Measurements from ENCODE around the gene RPL18A. TPM values are rescaled to one million over a fixed set of nuclear protein-coding genes. Genes with fewer than 3 reads are reported as not detected.
A peak's percentile ranks its signal among the peaks of the same experiment; 100 is the strongest.

RPL18A gene
- total RNA-seq, 1 experiment from 2014 or later: 2,241 TPM

DNA sequence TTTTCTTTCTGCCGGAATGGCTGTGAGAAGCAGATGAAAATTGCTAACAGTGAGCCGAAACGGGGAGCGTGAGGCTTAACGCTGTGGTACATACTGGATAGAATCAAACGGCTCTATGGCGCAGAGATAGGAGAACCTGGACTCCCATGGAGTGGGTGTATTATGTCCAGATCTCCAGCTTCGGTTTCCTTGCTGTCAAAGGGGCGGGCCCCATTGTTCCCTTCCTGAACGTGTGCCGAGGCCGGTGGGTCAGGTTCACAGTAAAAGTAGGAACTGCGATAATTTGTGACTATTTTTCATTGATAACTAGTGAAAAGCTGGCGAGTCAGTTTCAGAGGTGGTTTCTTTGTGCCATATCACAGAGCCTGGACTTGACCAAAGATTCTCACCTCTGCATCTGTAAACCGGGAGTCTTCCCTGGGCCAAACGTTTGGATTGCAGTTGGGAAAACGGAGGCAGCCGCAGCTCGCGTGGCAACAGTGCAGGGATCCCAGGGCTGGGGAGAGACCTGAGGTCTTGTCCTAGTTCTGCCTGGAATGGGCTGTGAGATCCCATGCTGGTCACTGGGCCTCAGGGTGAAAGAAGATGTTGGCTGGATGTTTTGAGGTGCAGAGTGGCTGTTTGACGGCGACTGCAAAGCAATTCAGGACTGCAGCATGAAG lies 752 bp downstream of the RPL18A start:
- no peaks in the 10 kb centered on the region for H3K9me2 ChIP-seq (replicated peaks; ENCODE audit: low read length)
- H4K20me1 ChIP-seq (ENCODE audit: low read length): peaks cover 50% of the 10 kb centered on the region
- H3K9ac ChIP-seq (ENCODE audit: low read length): peak overlapping the region; percentile 98
- H3F3A ChIP-seq (ENCODE audit: low read length, unreplicated experiment): peaks cover 35% of the 10 kb centered on the region
- TF ChIP-seq EZH2 (IDR thresholded peaks at IDR 0.05; ENCODE audit: low read length, unreplicated experiment): no peak
- TF ChIP-seq EZH2phosphoT487 (IDR thresholded peaks at IDR 0.05; ENCODE audit: borderline replicate concordance, low read length): no peak
- peak overlapping the region; percentile 100 for H3K4me2 ChIP-seq (ENCODE audit: low read length)
- H3K36me3 ChIP-seq (ENCODE audit: low read depth, low read length): peaks cover 47% of the 10 kb centered on the region
- ATAC-seq (no peak), DNase-seq (no peak)
- peak overlapping the region; percentile 87 for H3K4me3 ChIP-seq (ENCODE audit: low read length)
- no peaks in the 10 kb centered on the region for H3K9me3 ChIP-seq (ENCODE audit: low read length)
- peaks cover 19% of the 10 kb centered on the region for H3K4me1 ChIP-seq (ENCODE audit: insufficient read depth, low read length)
- H3K79me2 ChIP-seq (ENCODE audit: low read length): peaks cover 30% of the 10 kb centered on the region
- CTCF ChIA-PET: interaction anchor here (0.7 kb wide), 1 partner anchor 72 kb away, joined by 3 read pairs; no protein-coding TSS in a partner anchor
- H2AFZ ChIP-seq (ENCODE audit: low read length): no peak overlapping the region
- TSS peak; percentile 61 for BruUV-seq (replicated peaks)
- H3K27ac ChIP-seq (ENCODE audit: low read length): peak overlapping the region; percentile 43
- POLR2A ChIA-PET (ENCODE audit: unreplicated experiment): interaction anchor here (0.6 kb wide), 1 partner anchor 141 kb away, joined by 3 read pairs; no protein-coding TSS in a partner anchor
- intact Hi-C loops (cut with micrococcal nuclease): no loop called here
- H3K27me3 ChIP-seq (ENCODE audit: low read length): no peaks in the 10 kb centered on the region

DNA sequence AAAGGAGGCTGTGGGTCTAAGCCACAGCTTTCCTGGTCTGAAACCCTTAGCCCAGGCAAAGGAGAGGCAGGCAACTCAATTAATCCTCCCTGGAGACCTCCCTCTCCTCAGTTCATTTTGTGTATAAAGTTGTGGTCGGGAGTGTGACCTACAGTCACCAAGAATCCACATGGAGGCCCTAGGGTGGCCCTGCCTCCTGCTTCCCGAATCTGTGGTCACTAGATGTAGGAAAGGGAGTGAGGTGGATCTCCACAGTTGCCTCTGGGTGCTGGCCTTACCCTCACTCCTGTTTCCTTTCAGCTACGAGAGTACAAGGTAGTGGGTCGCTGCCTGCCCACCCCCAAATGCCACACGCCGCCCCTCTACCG lies 1.3 kb downstream of the RPL18A start:
- no peak for ATAC-seq
- no peak for DNase-seq
- Histone ChIP-seq H3K27ac (ENCODE audit: low read length) (peak overlapping the region; percentile 43; the same call in 1 of the 2 replicates), H3K9me2 (replicated peaks; ENCODE audit: low read length) (no peaks in the 10 kb centered on the region), H3K9me3 (ENCODE audit: low read length) (no peaks in the 10 kb centered on the region), H3K36me3 (ENCODE audit: low read depth, low read length) (peaks cover 47% of the 10 kb centered on the region), H3K4me3 (ENCODE audit: low read length) (peak overlapping the region; percentile 87), H3K4me1 (ENCODE audit: insufficient read depth, low read length) (peaks cover 24% of the 10 kb centered on the region), H2AFZ (ENCODE audit: low read length) (no peak overlapping the region), H3F3A (ENCODE audit: low read length, unreplicated experiment) (peaks cover 39% of the 10 kb centered on the region), H3K27me3 (ENCODE audit: low read length) (no peaks in the 10 kb centered on the region), H4K20me1 (ENCODE audit: low read length) (peaks cover 50% of the 10 kb centered on the region), H3K9ac (ENCODE audit: low read length) (peak overlapping the region; percentile 98), H3K4me2 (ENCODE audit: low read length) (peak overlapping the region; percentile 100), H3K79me2 (ENCODE audit: low read length) (peaks cover 30% of the 10 kb centered on the region)
- POLR2A ChIA-PET (ENCODE audit: unreplicated experiment): interaction anchor here (0.6 kb wide), 1 partner anchor 140 kb away, joined by 3 read pairs; no protein-coding TSS in a partner anchor
- BruUV-seq (replicated peaks): no TSS peak
- CTCF ChIA-PET: interaction anchor here (0.7 kb wide), 1 partner anchor 71 kb away, joined by 3 read pairs; no protein-coding TSS in a partner anchor
- intact Hi-C loops (cut with micrococcal nuclease): no loop called here
- TF ChIP-seq EZH2phosphoT487 (IDR thresholded peaks at IDR 0.05; ENCODE audit: borderline replicate concordance, low read length) (no peak), EZH2 (IDR thresholded peaks at IDR 0.05; ENCODE audit: low read length, unreplicated experiment) (no peak)
- TF ChIP-seq, protein P1, sequence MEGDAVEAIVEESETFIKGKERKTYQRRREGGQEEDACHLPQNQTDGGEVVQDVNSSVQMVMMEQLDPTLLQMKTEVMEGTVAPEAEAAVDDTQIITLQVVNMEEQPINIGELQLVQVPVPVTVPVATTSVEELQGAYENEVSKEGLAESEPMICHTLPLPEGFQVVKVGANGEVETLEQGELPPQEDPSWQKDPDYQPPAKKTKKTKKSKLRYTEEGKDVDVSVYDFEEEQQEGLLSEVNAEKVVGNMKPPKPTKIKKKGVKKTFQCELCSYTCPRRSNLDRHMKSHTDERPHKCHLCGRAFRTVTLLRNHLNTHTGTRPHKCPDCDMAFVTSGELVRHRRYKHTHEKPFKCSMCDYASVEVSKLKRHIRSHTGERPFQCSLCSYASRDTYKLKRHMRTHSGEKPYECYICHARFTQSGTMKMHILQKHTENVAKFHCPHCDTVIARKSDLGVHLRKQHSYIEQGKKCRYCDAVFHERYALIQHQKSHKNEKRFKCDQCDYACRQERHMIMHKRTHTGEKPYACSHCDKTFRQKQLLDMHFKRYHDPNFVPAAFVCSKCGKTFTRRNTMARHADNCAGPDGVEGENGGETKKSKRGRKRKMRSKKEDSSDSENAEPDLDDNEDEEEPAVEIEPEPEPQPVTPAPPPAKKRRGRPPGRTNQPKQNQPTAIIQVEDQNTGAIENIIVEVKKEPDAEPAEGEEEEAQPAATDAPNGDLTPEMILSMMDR (conservative IDR thresholded peaks at IDR 0.05; ENCODE audit: low read depth, low read length): no peak

DNA sequence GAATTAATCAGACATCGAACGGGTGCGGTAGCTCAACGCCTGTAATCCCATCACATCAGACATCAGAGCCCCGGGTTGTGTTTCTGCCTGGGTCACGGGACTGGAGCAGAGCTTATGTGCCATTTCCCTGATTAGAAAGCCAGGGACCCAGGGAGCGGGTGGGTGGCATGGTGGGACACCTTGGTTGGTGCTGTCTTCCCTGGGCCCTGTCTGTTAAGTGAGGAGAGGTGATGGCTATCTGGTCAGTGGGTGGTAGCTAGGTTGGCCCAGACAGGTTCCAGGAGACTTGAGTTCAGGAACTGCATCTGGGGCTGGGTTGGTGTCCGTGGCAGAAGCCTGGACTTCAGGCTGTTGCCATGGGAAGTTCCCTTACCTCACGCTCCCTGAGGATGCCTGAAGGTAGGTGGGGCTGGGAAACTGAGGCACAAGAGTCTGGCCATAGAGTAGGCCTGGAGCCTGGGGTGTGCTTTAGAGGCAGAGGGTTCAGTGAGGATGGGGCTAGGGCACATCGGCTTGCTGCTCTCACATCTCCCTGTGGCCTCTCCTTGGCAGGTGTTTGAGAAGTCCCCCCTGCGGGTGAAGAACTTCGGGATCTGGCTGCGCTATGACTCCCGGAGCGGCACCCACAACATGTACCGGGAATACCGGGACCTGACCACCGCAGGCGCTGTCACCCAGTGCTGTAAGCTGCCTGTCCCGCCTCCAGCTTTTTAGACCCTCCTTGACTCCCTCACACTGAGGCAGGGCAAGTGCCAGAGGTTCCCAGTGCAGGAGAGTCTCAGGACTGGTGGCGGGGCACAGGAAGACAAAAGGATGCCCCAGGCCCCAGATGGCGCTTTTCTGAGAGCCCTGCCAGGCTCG lies 2.1 kb downstream of the RPL18A start:
- DNase-seq (no peak), ATAC-seq (no peak)
- Histone ChIP-seq H3K9ac (ENCODE audit: low read length) (peak overlapping the region; percentile 98), H2AFZ (ENCODE audit: low read length) (no peak overlapping the region), H3K36me3 (ENCODE audit: low read depth, low read length) (peaks cover 47% of the 10 kb centered on the region), H3K79me2 (ENCODE audit: low read length) (peaks cover 30% of the 10 kb centered on the region), H3K27ac (ENCODE audit: low read length) (no peak overlapping the region), H4K20me1 (ENCODE audit: low read length) (peaks cover 50% of the 10 kb centered on the region), H3K9me3 (ENCODE audit: low read length) (no peaks in the 10 kb centered on the region), H3K4me2 (ENCODE audit: low read length) (peak overlapping the region; percentile 100), H3K4me1 (ENCODE audit: insufficient read depth, low read length) (peaks cover 24% of the 10 kb centered on the region), H3K27me3 (ENCODE audit: low read length) (no peaks in the 10 kb centered on the region), H3K4me3 (ENCODE audit: low read length) (peak overlapping the region; percentile 87), H3F3A (ENCODE audit: low read length, unreplicated experiment) (peaks cover 39% of the 10 kb centered on the region), H3K9me2 (replicated peaks; ENCODE audit: low read length) (no peaks in the 10 kb centered on the region)
- POLR2A ChIA-PET (ENCODE audit: unreplicated experiment): no interaction called here
- CTCF ChIA-PET: interaction anchor here (0.6 kb wide), 1 partner anchor 60 kb away, joined by 4 read pairs; no protein-coding TSS in a partner anchor
- TF ChIP-seq, protein P1 (conservative IDR thresholded peaks at IDR 0.05; ENCODE audit: low read depth, low read length): no peak
- intact Hi-C loops (cut with micrococcal nuclease): no loop called here
- no TSS peak for BruUV-seq (replicated peaks)

Measured in PC-3 (cell line).